ENCODE measurements around the gene ECE1. TPM values are rescaled to one million over a fixed set of nuclear protein-coding genes. Genes with fewer than 3 reads are reported as not detected.
A peak's percentile ranks its signal among the peaks of the same experiment; 100 is the strongest.

ECE1 gene
- total and polyA plus RNA-seq, 7 experiments from 2014 or later = 21.3 to 97.4 (median 71.2) TPM

DNA sequence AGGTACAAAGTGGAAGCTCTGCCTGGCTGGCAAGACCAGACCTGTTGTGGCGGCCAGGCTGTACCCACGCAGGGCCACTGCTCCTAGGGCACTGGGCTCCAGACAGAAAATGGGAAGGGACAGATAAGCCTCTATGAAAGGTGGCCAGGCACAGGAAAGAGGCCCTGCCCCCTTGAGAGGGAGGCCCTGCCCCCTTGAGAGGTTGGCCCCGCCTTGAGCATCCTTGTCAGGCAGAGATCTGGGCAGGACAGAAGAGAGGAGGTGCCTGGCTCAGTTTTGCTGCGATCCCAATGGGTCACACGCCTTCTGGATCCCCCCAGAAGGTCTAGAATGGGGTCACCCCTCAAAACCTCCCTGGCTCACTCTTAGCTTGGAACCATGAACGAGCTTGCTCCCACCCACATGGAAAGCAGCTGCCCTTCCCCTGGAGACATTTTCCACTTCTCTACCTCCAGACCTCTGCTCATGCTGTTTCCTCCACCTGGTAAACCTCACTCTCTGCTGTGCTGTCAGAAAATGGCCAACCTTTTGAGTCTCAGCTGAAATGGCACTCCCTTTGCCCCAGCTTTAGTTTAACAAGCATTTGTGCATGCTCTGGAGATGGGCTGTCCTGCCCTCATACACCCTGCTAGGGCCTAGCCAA, 17.5 kb upstream of the ECE1 start:
- H3K9me3 ChIP-seq (ENCODE audit: control insufficient read depth in 2 of 3, low read length in 3 of 3) = no peaks in the 10 kb centered on the region
- peak overlapping the region in 5 of 10 donors; percentile 28 to 57 (median 46) for H3K4me3 Mint-ChIP-seq
- H3K4me1 ChIP-seq (ENCODE audit: control insufficient read depth in 2 of 2, insufficient read depth in 2 of 2, low read length in 2 of 2) = peaks cover 7 to 41% of the 10 kb centered on the region in 2 donors
- H3K9me3 Mint-ChIP-seq = no peaks in the 10 kb centered on the region
- no peak overlapping the region for H3K27ac ChIP-seq (ENCODE audit: low read depth, low read length)
- peak overlapping the region; percentile 45 to 90 (median 69) for H3K27ac Mint-ChIP-seq
- DNase-seq (no peak), ATAC-seq (peak; percentile 32)
- H3K4me3 ChIP-seq (ENCODE audit: low read length) = no peak overlapping the region
- peaks cover 0 to 5% (median 0%) of the 10 kb centered on the region in 3 experiments for H3K36me3 ChIP-seq (ENCODE audit: control insufficient read depth in 2 of 3, insufficient read depth in 3 of 3, low read length in 3 of 3)
- ChIA-PET CTCF (interaction anchor here (1.3 to 1.4 kb wide), 2 partner anchors 14 to 17 kb away, joined by 3 read pairs; no protein-coding TSS in a partner anchor), POLR2A (interaction anchor here (0.6 to 23.1 kb wide), 5 partner anchors 8 to 26 kb away, joined by 3 to 427 read pairs (median 3); partner anchors contain the start of gene ECE1)
- peaks cover 35 to 79% (median 72%) of the 10 kb centered on the region in 7 donors for H3K4me1 Mint-ChIP-seq
- intact Hi-C loops (cut with micrococcal nuclease) = no loop called here
- H3K27me3 Mint-ChIP-seq = no peaks in the 10 kb centered on the region
- peaks cover 0 to 9% (median 7%) of the 10 kb centered on the region in 5 donors for H3K36me3 Mint-ChIP-seq
- no peaks in the 10 kb centered on the region for H3K27me3 ChIP-seq (ENCODE audit: control insufficient read depth in 2 of 2, insufficient read depth in 2 of 2, low read length in 2 of 2)

DNA sequence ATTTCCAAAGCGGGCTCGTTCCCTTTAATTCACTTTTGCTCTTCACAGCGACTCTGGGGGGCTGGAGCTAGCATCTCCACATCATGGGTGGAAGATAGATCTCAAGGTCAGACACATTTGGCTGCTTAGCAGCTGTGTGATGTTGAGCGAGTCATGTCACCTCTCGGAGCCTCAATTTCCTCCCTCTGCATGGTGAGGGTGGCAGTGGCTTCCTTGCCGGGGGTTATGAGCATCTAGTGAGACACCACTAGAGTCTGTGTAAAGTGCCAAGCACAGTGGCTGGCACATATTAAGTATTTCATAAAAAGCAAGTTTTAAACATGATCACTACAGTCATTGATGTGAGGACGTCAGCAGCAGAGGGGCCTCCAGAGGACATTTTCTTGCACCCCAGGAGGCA, 16.9 kb upstream of the ECE1 start:
- H3K4me1 Mint-ChIP-seq = peaks cover 36 to 82% (median 73%) of the 10 kb centered on the region in 7 donors
- ATAC-seq (peak; percentile 64), DNase-seq (no peak)
- peak overlapping the region; percentile 45 to 90 (median 69) for H3K27ac Mint-ChIP-seq
- peak overlapping the region in 9 of 10 donors; percentile 23 to 61 (median 40) for H3K4me3 Mint-ChIP-seq
- ChIA-PET POLR2A (interaction anchor here (0.6 to 23.1 kb wide), 4 partner anchors 8 to 25 kb away, joined by 3 to 427 read pairs (median 5); partner anchors contain the start of gene ECE1), CTCF (interaction anchor here (1.2 to 1.4 kb wide), 3 partner anchors 15 to 36 kb away, joined by 3 read pairs; no protein-coding TSS in a partner anchor)
- H3K36me3 Mint-ChIP-seq = peaks cover 0 to 9% (median 7%) of the 10 kb centered on the region in 5 donors
- peaks cover 7 to 43% of the 10 kb centered on the region in 2 donors for H3K4me1 ChIP-seq (ENCODE audit: control insufficient read depth in 2 of 2, insufficient read depth in 2 of 2, low read length in 2 of 2)
- H3K27me3 Mint-ChIP-seq = no peaks in the 10 kb centered on the region
- no peak overlapping the region for H3K4me3 ChIP-seq (ENCODE audit: low read length)
- no peaks in the 10 kb centered on the region for H3K9me3 Mint-ChIP-seq
- intact Hi-C loops (cut with micrococcal nuclease) = no loop called here
- no peak overlapping the region for H3K27ac ChIP-seq (ENCODE audit: low read depth, low read length)
- H3K27me3 ChIP-seq (ENCODE audit: control insufficient read depth in 2 of 2, insufficient read depth in 2 of 2, low read length in 2 of 2) = no peaks in the 10 kb centered on the region
- peaks cover 0 to 5% (median 0%) of the 10 kb centered on the region in 3 experiments for H3K36me3 ChIP-seq (ENCODE audit: control insufficient read depth in 2 of 3, insufficient read depth in 3 of 3, low read length in 3 of 3)
- H3K9me3 ChIP-seq (ENCODE audit: control insufficient read depth in 2 of 3, low read length in 3 of 3) = no peaks in the 10 kb centered on the region

DNA sequence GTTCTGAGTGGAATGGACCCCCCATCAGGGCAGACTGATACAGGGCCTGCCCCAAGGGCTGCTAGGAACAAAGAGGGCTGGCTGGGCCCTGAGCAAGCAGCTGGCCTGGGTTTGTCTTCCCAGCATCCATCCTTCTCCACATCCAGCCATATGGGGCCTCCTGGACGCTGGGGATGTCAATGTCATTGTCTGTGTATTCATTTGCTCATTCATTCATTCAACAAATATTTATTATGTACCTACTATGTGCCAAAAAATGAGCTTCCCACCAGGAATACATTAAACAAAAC, 15.6 kb upstream of the ECE1 start:
- ChIA-PET CTCF (interaction anchor here (1.2 kb wide), 1 partner anchor 35 kb away, joined by 3 read pairs; no protein-coding TSS in a partner anchor), POLR2A (interaction anchor here (1.5 to 23.1 kb wide), 3 partner anchors 12 to 39 kb away, joined by 5 to 427 read pairs (median 7); partner anchors contain the start of gene ECE1)
- no peak overlapping the region for H3K4me3 Mint-ChIP-seq
- H3K4me1 Mint-ChIP-seq = peaks cover 31 to 82% (median 72%) of the 10 kb centered on the region in 7 donors
- Histone ChIP-seq H3K9me3 (ENCODE audit: control insufficient read depth in 2 of 3, low read length in 3 of 3) (no peaks in the 10 kb centered on the region), H3K27ac (ENCODE audit: low read depth, low read length) (no peak overlapping the region), H3K4me1 (ENCODE audit: control insufficient read depth in 2 of 2, insufficient read depth in 2 of 2, low read length in 2 of 2) (peaks cover 7 to 45% of the 10 kb centered on the region in 2 donors), H3K4me3 (ENCODE audit: low read length) (no peak overlapping the region), H3K36me3 (ENCODE audit: control insufficient read depth in 2 of 3, insufficient read depth in 3 of 3, low read length in 3 of 3) (peaks cover 0 to 5% (median 0%) of the 10 kb centered on the region in 3 experiments), H3K27me3 (ENCODE audit: control insufficient read depth in 2 of 2, insufficient read depth in 2 of 2, low read length in 2 of 2) (no peaks in the 10 kb centered on the region)
- H3K9me3 Mint-ChIP-seq = no peaks in the 10 kb centered on the region
- H3K27ac Mint-ChIP-seq = peak overlapping the region in 1 of 9 donors; percentile 60
- intact Hi-C loops (cut with micrococcal nuclease) = loop anchor here in 1 of 2 donors (1.0 kb wide), 1 partner anchor 12 kb away; no protein-coding TSS in a partner anchor
- H3K36me3 Mint-ChIP-seq = peaks cover 0 to 7% (median 6%) of the 10 kb centered on the region in 5 donors
- no peaks in the 10 kb centered on the region for H3K27me3 Mint-ChIP-seq
- no peak for DNase-seq
- ATAC-seq = no peak

DNA sequence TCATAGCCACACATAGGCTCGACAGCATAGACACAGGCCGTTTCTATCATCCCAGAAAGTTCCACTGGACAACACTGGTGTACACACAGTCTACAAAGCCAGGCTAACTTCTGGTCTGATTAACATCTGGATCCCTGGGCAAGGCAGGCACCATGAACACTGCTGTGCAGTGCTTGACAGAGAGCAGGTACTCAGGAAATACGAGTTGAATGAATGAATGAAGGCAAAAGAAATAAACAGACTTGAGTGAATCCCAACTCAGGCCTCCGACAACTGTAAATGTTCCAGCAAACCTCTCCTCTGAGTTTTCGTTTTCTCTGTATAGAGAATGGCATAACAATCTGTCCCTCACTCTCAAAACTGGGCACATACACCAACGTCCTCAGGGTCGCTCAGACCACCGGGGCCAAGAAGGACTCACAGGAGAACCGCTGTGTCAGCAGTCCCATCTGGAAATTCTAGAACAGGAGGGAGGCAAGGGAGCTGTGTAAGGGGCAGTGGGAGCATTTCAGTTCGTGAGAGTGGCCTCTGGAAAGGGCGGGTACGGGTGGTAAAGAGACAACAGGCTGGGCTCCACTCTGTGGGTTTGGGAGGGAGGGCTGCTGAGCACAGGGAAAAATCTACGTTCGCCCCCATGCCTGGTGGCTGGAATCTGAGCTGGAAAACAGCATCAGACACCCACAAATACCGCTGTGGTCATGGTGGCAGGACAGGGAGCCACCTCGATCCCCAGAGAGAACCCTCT, 15.1 kb upstream of the ECE1 start:
- Mint-ChIP-seq H3K36me3 (peaks cover 0 to 4% (median 3%) of the 10 kb centered on the region in 5 donors), H3K27me3 (no peaks in the 10 kb centered on the region), H3K4me1 (peaks cover 29 to 81% (median 71%) of the 10 kb centered on the region in 7 donors), H3K4me3 (no peak overlapping the region), H3K27ac (peak overlapping the region in 5 of 9 donors; percentile 37 to 79 (median 76)), H3K9me3 (no peaks in the 10 kb centered on the region)
- Histone ChIP-seq H3K9me3 (ENCODE audit: control insufficient read depth in 2 of 3, low read length in 3 of 3) (no peaks in the 10 kb centered on the region), H3K4me3 (ENCODE audit: low read length) (no peak overlapping the region), H3K27me3 (ENCODE audit: control insufficient read depth in 2 of 2, insufficient read depth in 2 of 2, low read length in 2 of 2) (no peaks in the 10 kb centered on the region), H3K27ac (ENCODE audit: low read depth, low read length) (no peak overlapping the region), H3K4me1 (ENCODE audit: control insufficient read depth in 2 of 2, insufficient read depth in 2 of 2, low read length in 2 of 2) (peaks cover 7 to 45% of the 10 kb centered on the region in 2 donors), H3K36me3 (ENCODE audit: control insufficient read depth in 2 of 3, insufficient read depth in 3 of 3, low read length in 3 of 3) (peaks cover 0 to 5% (median 0%) of the 10 kb centered on the region in 3 experiments)
- intact Hi-C loops (cut with micrococcal nuclease) = loop anchor here in 1 of 2 donors (1.0 kb wide), 1 partner anchor 11 kb away; no protein-coding TSS in a partner anchor
- DNase-seq (no peak), ATAC-seq (no peak)
- ChIA-PET CTCF (no interaction called here), POLR2A (interaction anchor here (1.5 to 23.1 kb wide), 2 partner anchors 11 to 40 kb away, joined by 5 to 427 read pairs; partner anchors contain the start of gene ECE1)

DNA sequence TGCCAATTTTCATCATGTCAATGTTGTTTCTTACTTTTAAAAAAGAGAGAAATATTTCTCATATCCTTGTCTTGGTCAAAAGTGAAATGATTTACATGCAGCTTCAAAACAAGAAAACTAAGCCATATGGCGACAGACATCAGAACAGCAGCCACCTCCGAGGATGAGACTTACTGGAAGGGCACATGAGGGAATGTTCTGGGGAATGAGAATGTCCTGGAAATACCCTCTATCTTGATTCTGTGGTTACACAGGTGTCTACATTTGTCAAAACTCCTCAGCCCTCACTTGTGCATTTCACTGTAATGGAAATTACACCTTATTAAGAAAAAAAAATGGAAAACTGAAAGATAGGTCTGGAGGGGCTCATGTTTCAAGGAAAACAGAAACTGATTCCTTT, 14.2 kb upstream of the ECE1 start:
- Mint-ChIP-seq H3K27ac (peak overlapping the region in 8 of 9 donors; percentile 33 to 79 (median 64)), H3K4me3 (no peak overlapping the region), H3K9me3 (no peaks in the 10 kb centered on the region), H3K4me1 (peaks cover 28 to 82% (median 71%) of the 10 kb centered on the region in 7 donors), H3K36me3 (peaks cover 0 to 4% (median 0%) of the 10 kb centered on the region in 5 donors), H3K27me3 (no peaks in the 10 kb centered on the region)
- peak overlapping the region; percentile 11 for H3K27ac ChIP-seq (ENCODE audit: low read depth, low read length)
- no peaks in the 10 kb centered on the region for H3K9me3 ChIP-seq (ENCODE audit: control insufficient read depth in 2 of 3, low read length in 3 of 3)
- no peaks in the 10 kb centered on the region for H3K27me3 ChIP-seq (ENCODE audit: control insufficient read depth in 2 of 2, insufficient read depth in 2 of 2, low read length in 2 of 2)
- ATAC-seq (no peak), DNase-seq (no peak)
- peaks cover 15 to 50% of the 10 kb centered on the region in 2 donors for H3K4me1 ChIP-seq (ENCODE audit: control insufficient read depth in 2 of 2, insufficient read depth in 2 of 2, low read length in 2 of 2)
- intact Hi-C loops (cut with micrococcal nuclease) = no loop called here
- peaks cover 0 to 4% (median 0%) of the 10 kb centered on the region in 3 experiments for H3K36me3 ChIP-seq (ENCODE audit: control insufficient read depth in 2 of 3, insufficient read depth in 3 of 3, low read length in 3 of 3)
- H3K4me3 ChIP-seq (ENCODE audit: low read length) = no peak overlapping the region
- ChIA-PET POLR2A (interaction anchor here (0.9 kb wide), 1 partner anchor 10 kb away, joined by 3 read pairs; no protein-coding TSS in a partner anchor), CTCF (no interaction called here)

Data from naive thymus-derived CD4-positive, alpha-beta T cell (primary cell).